CD4-positive, alpha-beta T cell treated with Interferon gamma for 1 hour (primary cell): ENCODE data around the gene FGF18.
A peak's percentile ranks its signal among the peaks of the same experiment; 100 is the strongest.
"Not testable (repeated sequence)": the region's sequence is repeated elsewhere in the genome, so short reads cannot be mapped to it uniquely, and the experiment has no call there.

Source experiments
- DNase-seq: peaks from one replicate; pipeline ENCODE4 v3.0.0-alpha.2; 2020

FGF18 gene

DNA sequence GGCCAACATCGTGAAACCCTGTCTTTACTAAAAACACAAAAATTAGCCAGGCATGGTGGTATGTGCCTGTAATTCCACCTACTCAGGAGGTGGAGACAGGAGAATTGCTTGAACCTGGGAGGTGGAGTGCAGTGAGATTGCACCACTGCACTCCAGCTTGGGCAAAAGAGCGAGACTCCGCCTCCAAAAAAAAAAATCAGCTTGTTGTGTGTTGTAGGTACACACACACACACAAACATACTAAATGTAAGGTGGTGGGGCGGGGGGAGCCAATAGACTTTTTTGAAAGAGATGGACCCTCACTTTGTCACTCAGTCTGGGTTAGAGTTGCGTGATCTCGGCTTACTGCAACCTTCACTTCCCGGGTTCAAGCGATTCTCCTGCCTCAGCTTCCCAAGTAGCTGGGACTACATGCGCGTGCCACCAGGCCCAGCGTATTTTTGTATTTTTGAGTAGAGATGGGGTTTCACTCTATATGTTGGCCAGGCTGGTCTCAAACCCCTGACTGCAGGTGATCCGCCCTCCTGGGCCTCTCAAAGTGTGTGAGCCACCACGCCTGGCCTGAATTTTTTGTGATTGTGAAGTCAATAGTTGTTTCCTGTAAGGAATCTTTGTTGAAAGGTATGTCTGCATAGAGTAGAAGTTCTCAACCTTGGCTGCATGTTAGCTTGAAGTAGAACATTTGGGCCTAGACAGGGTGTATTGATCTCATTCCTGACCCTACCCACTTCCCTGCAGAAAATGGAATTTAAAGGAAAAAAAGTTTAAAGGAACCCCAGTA is 18.1 kb upstream of the FGF18 start:
- no peak for DNase-seq

DNA sequence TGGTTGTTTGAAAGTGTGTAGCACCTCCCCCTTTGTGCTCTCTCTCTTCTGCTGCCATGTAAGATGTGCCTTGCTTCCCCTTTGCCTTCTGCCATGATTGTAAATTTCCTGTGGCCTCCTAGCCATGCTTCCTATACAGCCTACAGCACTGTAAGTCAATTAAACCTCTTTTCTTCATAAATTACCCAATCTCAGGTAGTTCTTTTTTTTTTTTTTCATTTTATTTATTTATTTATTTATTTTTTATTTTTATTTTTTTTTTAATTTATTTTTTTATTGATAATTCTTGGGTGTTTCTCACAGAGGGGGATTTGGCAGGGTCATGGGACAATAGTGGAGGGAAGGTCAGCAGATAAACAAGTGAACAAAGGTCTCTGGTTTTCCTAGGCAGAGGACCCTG is 16.7 kb upstream of the FGF18 start:
- DNase-seq, result not testable (repeated sequence)

DNA sequence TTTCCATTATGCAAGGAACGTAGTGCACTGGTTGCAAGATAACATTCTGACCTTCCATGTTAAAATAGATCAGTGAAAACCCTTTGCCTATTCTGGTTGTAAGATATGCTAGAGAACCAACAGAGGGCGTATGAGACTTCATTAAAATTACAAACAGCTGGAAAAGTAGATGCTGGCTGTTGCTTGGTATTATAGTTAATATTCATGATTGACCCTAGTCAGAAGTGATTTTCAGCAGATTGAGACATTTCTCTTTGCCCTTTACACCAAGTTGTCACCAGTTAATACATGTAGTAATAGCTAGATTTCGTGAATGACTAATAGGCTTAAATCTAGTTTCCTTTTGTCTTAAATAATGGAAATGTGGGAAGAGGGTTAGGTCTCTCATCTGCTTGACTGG is 13.8 kb upstream of the FGF18 start:
- DNase-seq, result no peak

DNA sequence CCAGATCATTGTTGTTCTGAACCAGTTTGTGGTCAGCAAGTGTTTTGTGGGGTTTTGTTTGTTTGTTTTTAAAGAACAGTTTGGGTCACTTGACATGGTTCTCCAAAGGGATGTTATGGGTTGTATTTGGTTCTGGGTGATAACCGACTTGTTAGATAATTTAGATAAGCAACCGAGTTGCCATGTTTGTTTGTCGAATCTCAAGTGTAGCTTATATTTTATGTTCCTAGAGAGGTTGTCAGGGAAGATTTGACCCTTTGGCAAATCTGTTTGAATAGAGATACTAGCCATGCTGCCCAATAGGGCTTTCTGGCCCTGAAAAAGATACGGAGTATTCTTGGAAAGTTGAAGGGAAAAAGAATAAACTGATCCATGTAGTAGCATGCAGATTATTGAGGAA is 12.2 kb upstream of the FGF18 start:
- no peak for DNase-seq

DNA sequence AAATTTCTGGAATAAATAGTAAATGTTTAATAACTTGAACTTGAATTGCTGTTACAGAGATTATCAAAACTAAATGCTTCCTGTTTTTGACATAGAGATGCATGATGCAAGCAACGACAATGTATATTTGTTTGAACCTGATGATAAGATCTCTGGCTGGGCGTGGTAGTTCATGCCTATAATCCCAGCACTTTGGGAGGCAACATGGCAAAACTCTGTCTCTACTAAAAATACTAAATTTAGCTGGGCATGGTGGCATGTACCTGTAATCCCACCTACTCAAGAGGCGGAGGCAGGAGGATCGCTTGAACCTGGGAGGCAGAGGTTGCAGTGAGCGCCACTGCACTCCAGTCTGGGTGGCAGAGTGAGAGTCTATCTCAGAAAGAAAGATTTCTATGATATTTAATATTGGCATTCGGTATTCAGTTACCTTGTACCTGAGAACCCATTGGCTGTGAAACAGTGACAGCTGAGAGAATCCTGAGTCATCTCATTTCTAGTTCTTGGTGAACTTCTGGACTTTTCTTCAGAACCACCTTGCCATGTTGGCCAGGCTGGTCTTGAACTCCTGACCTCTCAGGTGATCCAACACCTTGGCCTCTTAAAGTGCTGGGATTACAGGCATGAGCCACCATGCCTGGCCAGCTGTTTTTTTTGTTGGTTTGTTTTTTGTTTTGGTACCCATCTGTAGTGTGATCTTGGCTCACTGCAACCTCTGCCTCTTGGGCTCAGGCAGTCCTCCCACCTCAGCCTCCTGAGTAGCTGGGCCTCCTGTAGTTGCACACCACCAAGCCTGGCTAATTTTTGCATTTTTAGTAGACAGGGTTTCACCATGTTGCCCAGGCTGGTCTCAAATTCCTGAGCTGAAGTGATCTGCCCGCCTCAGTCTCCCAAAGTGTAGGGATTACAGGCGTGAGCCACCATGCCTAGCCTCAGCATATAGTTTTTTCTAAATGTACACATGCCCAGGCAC is 10.0 kb upstream of the FGF18 start:
- DNase-seq, result no peak

DNA sequence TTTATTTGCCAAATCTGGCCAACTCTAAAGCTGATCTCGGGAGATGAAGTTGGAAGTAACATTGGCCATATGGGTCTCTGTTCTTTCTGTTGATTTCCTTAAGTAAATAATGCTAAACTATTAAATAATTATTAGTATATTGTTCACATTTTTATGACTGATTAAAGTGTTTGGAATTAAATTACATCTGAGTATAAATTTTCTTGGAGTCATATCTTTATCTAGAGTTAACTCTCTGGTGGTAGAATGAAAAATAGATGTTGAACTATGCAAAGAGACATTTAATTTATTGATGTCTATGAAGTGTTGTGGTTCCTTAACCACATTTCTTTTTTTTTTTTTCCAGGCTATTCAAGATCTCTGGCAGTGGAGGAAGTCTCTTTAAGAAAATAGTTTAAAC is 9.3 kb upstream of the FGF18 start:
- no peak for DNase-seq

DNA sequence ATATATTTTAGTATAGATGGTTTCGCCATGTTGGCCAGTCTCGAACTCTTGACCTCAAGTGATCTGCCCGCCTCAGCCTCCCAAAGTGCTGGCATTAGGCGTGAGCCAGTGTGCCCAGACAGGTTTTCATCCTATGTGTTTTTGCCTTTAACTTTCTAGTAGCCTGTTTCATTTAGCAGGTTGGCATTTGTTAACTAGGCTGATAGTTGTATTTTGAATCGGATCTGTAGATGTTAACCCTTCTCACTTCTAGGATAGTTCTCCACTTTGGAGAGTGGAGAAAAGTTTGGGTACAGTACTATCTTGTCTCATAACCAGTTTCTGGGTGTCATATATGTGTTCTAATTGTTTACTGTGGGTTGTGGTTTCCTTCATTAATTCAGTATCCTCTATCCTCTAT is 7.3 kb upstream of the FGF18 start:
- no peak for DNase-seq

DNA sequence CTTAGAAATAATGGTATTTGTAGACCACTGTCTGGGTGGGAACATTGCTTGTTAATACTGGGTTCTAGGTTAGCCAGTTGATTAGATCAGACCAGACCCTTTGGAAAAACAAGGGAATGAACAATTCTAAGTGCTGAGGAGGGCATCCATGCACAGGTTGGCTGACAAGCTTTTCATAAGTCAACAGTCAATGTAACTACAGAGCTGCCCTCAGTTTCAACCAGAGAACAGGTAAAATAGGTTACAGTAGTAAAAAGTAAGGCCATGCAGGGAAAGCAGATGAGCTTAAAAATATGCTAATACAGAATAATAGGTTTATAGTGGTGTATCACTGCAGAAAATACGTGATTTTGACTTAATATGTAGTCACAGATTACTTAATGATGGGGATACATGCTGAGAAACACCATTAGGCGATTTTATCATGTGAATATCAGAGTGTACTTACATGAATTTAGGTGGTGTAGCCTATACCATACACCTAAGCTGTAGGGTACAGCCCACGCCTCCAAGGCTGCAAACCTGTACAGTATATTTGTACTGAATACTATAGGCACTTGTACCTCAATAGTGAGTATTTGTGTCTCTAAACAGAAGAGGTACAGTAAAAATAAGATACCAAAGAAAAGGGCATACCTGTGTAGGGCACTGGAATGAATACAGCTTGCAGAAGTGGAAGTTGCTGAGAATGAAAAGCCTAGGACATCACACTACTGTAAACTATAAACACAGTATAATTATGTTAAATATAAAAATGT is 6.1 kb upstream of the FGF18 start:
- no peak for DNase-seq

DNA sequence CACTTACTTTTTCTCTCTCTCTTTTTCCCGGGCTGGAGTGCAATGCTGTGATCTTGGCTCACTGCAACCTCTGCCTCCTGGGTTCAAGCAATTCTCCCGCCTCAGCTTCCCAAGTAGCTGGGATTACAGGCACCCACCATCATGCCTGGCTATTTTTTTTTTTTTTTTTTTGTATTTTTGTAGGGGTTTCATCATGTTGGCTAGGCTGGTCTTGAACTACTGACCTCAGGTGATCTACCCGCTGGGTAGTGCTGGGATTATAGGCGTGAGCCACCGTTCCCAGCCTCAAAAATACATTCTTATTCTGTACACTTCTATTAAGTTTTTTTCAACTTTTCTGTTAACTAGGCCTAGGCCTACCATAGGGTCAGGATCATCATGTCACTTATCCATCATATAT is 5.5 kb upstream of the FGF18 start:
- not testable (repeated sequence) for DNase-seq

DNA sequence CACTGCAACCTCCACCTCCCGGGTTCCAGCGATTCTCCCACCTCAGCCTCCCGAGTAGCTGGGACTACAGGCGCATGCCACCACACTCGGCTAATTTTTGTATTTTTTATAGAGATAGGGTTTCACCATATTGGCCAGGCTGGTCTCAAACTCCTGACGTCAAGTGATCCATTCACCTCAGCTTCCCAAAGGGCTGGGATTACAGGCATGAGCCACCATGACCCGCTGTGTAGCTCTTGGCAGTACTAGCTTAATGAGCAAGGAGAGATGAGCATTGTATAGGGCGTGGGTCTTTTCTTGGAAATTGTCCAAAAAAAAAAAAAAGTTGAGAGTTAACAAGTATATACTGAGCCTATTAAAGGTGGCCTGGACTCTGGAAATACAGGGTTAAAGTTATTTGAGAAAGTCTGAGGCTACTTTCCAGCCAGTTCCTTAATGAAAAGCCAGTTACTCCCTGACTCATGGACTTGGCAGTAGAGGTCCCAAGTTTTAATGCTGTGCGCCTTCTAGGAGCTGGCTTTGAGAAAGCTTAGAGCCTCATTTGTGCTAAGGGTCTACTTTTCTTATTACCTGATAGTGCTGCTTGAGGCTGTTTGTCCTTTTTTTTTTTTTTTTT is 4.2 kb upstream of the FGF18 start:
- no peak for DNase-seq

DNA sequence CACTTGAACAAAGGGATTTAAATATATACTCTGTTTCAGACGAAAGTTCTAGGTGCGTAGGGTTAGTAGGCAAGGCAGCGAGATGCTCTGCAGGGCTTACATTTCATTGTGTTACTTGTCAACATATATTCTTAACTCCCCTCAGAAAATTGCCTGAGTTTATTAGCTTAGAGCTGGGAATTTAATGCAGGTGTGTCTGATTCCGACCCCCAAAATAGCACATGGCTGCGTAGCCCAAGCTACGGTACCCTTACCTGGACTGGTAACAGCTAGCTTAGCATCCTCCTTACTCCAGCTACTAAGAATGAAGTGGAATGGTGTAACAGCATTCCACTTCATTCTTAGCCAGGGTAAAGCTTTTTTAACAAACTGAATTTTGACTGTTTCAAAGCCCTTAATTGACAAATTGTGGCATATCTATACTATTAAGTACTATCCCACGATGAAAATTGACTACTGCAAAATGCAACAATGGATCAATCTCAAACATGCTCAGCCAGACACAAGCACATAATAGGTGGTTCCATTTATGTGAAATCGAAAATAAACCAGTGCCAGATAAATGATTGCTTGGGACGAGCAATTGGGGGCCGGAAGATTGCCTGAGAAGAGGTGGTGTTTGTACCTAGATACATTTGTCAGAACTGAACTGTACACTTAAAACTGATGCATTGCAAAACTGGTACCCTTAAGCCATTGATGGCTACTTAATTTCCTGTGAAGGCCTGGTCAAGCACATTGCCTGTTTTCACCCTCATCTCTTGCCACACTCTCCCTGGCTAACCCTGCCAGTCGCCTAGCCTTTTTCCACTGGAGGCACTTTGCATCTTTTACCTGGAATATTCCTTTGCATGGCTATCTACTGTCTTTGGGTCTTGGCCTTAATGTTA is 3.0 kb upstream of the FGF18 start:
- no peak for DNase-seq

DNA sequence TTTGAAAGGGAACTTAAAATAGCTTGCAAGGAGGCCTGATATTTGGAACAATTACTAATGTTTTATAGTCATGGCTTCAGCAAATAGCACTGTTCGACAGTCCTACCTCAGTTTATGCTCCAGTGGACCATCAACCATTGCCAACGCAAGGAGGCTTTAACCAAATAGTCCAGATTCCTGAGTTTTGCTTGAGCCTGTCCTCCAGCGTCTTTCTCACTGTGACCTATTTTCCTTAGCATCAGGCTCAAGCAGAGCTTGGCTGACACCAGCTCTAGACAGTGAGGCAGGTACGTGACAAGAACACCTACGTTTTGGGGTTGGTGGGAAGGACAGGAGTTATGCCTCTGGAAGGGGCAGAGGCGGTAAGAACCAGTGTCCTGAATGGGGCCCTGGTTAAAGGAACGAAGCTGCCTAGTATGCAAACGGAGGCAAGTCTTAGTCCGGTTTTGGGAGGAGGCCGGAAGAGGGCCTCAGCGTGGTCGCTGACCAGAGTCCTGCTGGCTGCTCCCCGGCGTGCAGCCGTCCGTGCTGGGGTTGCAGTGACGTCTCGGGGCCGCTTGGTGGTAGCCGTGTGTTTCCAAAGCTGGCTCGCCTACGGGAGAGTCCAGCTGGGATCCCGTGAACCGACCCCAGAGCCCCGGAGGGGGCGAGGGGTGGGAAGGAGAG is 998 bp upstream of the FGF18 start:
- DNase-seq, result peak; percentile 37

DNA sequence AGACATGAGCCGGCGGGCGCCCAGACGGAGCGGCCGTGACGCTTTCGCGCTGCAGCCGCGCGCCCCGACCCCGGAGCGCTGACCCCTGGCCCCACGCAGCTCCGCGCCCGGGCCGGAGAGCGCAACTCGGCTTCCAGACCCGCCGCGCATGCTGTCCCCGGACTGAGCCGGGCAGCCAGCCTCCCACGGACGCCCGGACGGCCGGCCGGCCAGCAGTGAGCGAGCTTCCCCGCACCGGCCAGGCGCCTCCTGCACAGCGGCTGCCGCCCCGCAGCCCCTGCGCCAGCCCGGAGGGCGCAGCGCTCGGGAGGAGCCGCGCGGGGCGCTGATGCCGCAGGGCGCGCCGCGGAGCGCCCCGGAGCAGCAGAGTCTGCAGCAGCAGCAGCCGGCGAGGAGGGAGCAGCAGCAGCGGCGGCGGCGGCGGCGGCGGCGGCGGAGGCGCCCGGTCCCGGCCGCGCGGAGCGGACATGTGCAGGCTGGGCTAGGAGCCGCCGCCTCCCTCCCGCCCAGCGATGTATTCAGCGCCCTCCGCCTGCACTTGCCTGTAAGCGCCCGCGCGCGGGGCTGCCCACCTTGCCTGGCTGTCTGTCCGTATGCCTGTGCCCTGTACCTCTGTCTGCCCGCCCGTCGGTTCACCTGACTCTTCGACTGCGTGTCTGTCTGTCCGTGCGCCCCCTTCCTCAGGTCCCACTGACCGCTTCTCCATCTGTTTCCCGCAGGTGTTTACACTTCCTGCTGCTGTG is 412 bp downstream of the FGF18 start:
- no peak for DNase-seq

DNA sequence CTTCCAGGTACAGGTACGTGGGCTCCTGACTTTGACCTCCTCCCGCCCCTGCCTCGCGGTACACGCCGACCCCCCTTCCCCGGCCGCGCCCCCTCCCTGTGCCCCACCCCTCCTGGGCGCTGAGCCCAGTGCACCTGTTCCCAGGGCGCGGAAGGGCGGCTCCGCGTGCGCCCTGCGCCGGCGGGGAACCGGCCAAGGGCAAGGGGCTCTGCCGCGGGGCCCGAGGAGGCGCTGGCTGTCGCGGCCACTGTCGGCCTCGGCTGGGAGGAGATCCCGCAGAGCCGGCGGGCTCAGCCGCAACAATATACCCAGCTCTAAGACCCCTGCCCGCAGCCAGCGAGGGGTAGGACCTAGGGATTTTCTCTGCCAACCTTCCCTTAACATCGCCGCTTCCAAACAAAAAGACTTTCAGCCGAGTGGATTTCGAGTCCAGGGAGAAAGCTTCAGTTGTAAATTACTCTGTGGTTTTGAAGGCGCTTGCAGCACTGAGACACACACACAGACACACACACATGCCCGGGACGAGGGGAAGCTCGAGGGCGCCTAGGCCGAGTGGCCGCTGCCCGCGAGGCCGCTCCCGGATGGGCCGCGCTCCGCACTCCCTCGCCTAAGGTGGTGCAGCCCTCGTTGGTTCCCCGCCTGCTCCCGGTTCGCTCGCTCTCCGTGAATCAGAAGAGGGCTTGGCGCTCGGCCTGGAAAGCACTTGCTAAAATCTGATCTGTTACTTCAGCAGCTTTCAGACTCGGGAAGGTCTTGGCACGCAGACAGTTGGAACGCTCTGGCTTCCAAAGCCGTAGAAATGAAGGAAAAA is 1.2 kb downstream of the FGF18 start:
- no peak for DNase-seq

DNA sequence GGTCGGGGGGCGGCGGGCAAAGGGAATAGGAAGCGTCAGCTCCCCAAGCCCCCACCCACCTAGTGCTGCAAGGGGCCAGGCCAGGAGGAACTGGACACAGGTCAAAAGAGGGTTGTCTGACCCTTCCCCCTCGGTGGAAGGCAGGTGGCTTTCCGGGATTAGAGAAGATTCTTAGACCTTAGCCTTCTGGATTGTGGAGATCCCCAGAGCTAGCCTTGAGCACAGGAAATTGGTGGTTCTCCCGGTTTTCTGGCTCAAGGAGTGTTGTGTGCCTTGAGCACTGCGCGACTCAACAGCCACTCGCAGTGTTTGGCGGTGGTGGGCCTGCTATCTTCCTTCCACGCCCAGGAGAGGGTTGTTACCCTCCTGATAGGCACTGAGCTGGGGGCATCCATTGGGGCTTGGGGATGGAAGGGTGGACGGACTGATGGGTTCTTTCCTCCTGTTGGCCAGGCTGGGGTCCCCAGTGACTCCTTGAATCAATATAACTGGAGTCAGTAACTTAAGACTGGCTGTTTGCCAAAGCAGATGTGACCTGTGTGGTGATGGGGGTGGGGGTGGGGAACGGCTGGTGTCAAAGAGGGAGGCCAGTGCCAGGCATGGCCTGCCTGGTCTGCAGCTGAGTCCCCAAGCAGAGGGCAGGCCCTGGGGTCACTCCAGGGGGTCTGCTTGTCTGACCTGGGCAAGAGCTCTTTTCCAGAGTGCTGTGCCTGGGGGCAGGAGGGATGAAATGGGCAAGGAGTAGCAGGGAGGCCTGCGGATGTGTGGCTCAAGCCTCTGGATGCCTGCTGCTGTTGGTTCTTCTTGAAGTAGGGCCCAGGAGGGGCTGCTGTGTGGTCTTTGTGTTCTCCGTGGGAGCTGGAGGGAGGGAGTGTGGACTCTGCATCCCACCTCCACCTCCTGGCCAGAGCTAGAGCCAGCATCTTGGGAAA is 2.1 kb downstream of the FGF18 start:
- no peak for DNase-seq

DNA sequence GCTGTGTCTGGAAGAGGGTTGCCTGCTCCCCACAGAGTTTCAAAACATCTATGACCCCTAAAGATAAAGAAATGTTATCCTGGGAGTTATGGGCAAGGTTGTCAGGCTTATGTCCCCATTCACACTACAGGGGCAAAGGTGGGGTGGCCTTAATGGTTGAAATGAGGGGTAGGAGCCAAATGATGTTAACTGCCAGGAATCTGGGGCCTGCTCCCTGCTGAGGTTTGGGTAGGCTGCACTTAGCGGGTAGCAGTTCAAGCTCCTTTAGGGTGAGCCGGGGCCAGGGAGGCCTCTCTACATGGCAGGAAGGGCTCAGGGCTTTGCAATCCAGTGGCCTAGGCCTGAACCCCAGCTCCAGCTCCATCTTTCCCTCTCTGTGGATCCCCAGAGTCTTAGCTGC is 3.0 kb downstream of the FGF18 start:
- DNase-seq, result no peak

DNA sequence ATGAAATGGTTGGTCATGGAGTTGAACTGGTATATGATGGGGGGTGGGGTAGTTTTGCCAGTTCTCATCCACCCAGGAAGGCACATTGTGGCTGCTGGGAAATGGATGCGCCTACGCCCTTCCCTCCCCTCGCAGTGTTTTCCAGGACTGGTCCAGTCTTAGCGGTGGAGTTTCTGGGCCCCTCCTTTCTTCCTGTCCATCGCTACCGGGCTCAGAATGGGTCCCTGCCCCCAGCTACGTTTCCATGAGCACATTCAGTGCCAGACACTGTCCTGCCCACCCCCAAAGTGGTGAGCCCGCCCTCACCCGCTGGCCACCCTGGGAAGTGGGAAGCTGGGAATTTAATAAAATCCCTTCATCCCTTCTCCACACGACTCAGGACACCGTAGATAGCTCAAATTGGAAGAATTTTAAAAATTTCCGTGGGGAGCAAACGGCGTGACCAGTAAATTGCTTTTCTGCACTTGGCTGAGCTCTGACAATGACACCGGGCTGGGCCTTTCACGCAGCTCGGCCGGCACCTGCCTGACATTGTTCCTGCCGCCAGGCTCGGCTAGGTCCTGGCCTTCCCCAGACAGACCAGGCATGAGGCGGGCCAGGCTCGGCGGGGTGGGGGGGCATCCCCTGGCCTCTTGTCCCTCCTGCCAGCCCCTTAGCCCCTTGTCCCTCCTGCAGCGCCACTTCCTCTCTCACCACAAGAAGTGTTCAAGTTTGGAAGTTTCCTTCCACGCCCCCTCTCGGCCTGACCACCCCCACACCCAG is 3.6 kb downstream of the FGF18 start:
- no peak for DNase-seq

DNA sequence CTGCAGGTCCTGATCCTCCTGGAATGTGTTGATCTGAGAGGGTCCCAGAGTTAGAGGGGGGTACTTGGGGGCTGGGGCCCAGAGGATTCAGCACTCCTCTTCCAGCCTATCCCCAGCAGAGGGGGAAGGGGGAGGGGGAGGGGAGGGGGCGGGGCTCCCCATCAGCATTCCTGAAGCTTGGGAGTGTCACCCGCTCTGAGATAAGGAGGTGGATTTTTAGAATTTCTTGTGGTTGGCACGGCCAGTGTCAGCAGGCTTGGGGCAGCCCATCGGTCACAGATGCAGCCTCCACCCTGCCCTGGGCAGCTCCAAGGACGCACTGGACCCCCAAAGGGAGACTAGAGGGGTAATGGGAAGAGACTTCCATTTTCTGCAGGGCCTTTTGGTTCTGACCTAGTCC is 5.3 kb downstream of the FGF18 start:
- no peak for DNase-seq
